Epidermal melanocyte (primary cell): ENCODE results near the gene RINT1.
"Not testable (repeated sequence)": the region's sequence is repeated elsewhere in the genome, so short reads cannot be mapped to it uniquely, and the experiment has no call there.

Source experiments
- DNase-seq: peaks from one replicate; pipeline ENCODE4 v3.0.0; 2011; ENCODE audit warnings: low spot score; ENCODE audit not compliant: insufficient read length

RINT1 gene

GRCh38 chr7:105531792-105532671 is at the start of gene RINT1:
TSS of gene RINT1 (plus strand) at chr7:105532201. CDS start at chr7:105532316, 115 bp downstream.
- DNase-seq = peak; percentile 74

GRCh38 chr7:105487579-105488571 is 44.1 kb upstream of the RINT1 start:
- DNase-seq = peak; percentile 56

- no peak for DNase-seq
These were observed 42.6 kb upstream of the RINT1 start for GRCh38 chr7:105489409-105489808.

GRCh38 chr7:105493196-105493922 is 38.6 kb upstream of the RINT1 start:
- DNase-seq = no peak

GRCh38 chr7:105493923-105494315 is 38.1 kb upstream of the RINT1 start:
- DNase-seq = no peak

GRCh38 chr7:105496521-105496920 is 35.5 kb upstream of the RINT1 start:
- no peak for DNase-seq

GRCh38 chr7:105497016-105497415 is 35.0 kb upstream of the RINT1 start:
- no peak for DNase-seq

- DNase-seq = no peak
These were observed 29.8 kb upstream of the RINT1 start for GRCh38 chr7:105502173-105502572.

- DNase-seq = no peak
These were observed 19.6 kb upstream of the RINT1 start for GRCh38 chr7:105512415-105512814.

- no peak for DNase-seq
These were observed 19.0 kb upstream of the RINT1 start for GRCh38 chr7:105512926-105513526.

- DNase-seq = not testable (repeated sequence)
These were observed 16.4 kb upstream of the RINT1 start for GRCh38 chr7:105515610-105516009.

- DNase-seq = no peak
These were observed 12.6 kb upstream of the RINT1 start for GRCh38 chr7:105519353-105519752.

- DNase-seq = not testable (repeated sequence)
These were observed 11.4 kb upstream of the RINT1 start for GRCh38 chr7:105520620-105521019.

- no peak for DNase-seq
These were observed 10.8 kb upstream of the RINT1 start for GRCh38 chr7:105521027-105521716.

GRCh38 chr7:105521717-105522463 is 10.1 kb upstream of the RINT1 start, which contains the start of gene PUS7:
TSS of gene PUS7 (minus strand) at chr7:105522271. CDS start at chr7:105508512, 13,759 bp downstream.
- DNase-seq = peak; percentile 71

- not testable (repeated sequence) for DNase-seq
These were observed 7.6 kb upstream of the RINT1 start for GRCh38 chr7:105524423-105524822.

- DNase-seq = no peak
These were observed 7.2 kb upstream of the RINT1 start for GRCh38 chr7:105524840-105525239.

GRCh38 chr7:105527737-105528136 is 4.3 kb upstream of the RINT1 start:
- not testable (repeated sequence) for DNase-seq

GRCh38 chr7:105530126-105530525 is 1.9 kb upstream of the RINT1 start:
- DNase-seq = no peak
